CD4-positive, alpha-beta T cell (primary cell): ENCODE data around the gene FHOD3. TPM values are rescaled to one million over a fixed set of nuclear protein-coding genes. Genes with fewer than 3 reads are reported as not detected.

ENCODE experiments used
- ATAC-seq: fragments of 200-7000 bp; cut with Tn5 transposase; one replicate; pipeline ENCODE4 v1.10.0; 2022; ENCODE audit warnings: mild to moderate bottlenecking; ENCODE audit not compliant: poor library complexity
- CTCF ChIA-PET: fragments of 350-600 bp; sonication (Branson Sonifier 250); formaldehyde crosslinking; loops from one replicate; lab custom pipeline; 2021; ENCODE audit warnings: antibody characterized with exemption, inconsistent platforms; lab: Charles Lee
- POLR2A ChIA-PET: fragments of 350-600 bp; sonication (Branson Sonifier 250); formaldehyde crosslinking; loops from one replicate; lab custom pipeline; 2021; ENCODE audit warnings: antibody characterized with exemption, inconsistent platforms; lab: Charles Lee
- DNase-seq, 14 experiments: peaks; one replicate each; pipeline ENCODE4 v3.0.0-alpha.2; 2013 to 2020; ENCODE audit warnings: mixed read lengths in 2 of 14
- H3K27ac ChIP-seq, 2 donors: one replicate each; pipeline versions ENCODE4 v1.5.1 to v1.7.0; 2013; ENCODE audit warnings: low read length in 2 of 2, low read depth in 1 of 2, mild to moderate bottlenecking in 1 of 2
- H3K27me3 ChIP-seq, 2 experiments: 1 replicate in 1 of 2; 2 replicates in 1 of 2; pipeline versions ENCODE4 v1.6.1 to v1.7.0; 2013; ENCODE audit warnings: low read length in 2 of 2, control low read depth in 1 of 2, mild to moderate bottlenecking in 1 of 2, moderate library complexity in 1 of 2; ENCODE audit not compliant: insufficient read depth in 2 of 2, control insufficient read depth in 1 of 2
- H3K36me3 ChIP-seq: one replicate; pipeline ENCODE4 v1.6.1; 2013; ENCODE audit warnings: low read length, control low read depth; ENCODE audit not compliant: insufficient read depth
- H3K4me1 ChIP-seq: one replicate; pipeline ENCODE4 v1.6.1; 2013; ENCODE audit warnings: low read length, control low read depth; ENCODE audit not compliant: insufficient read depth
- H3K4me3 ChIP-seq: one replicate; pipeline ENCODE4 v1.5.1; 2013; ENCODE audit warnings: mild to moderate bottlenecking, low read length, moderate library complexity
- H3K9me3 ChIP-seq, 2 experiments: 1 replicate in 1 of 2; 2 replicates in 1 of 2; pipeline versions ENCODE4 v1.6.1 to v1.7.0; 2013; ENCODE audit warnings: low read length in 2 of 2, mild to moderate bottlenecking in 2 of 2, control low read depth in 1 of 2, moderate library complexity in 1 of 2; ENCODE audit not compliant: control insufficient read depth in 1 of 2, insufficient read depth in 1 of 2
- H3K27ac Mint-ChIP-seq: one replicate; pipeline ENCODE4 v1.8.0; 2020; ENCODE audit warnings: mixed read lengths
- H3K27me3 Mint-ChIP-seq: one replicate; pipeline ENCODE4 v1.8.0; 2021; ENCODE audit warnings: mixed read lengths
- H3K36me3 Mint-ChIP-seq: one replicate; pipeline ENCODE4 v1.8.0; 2021; ENCODE audit warnings: low read depth, mixed read lengths
- H3K4me1 Mint-ChIP-seq: one replicate; pipeline ENCODE4 v1.8.0; 2021; ENCODE audit warnings: low read depth, mixed read lengths
- H3K4me3 Mint-ChIP-seq: one replicate; pipeline ENCODE4 v1.8.0; 2020; ENCODE audit warnings: mild to moderate bottlenecking, mixed read lengths
- H3K9me3 Mint-ChIP-seq: one replicate; pipeline ENCODE4 v1.8.0; 2020; ENCODE audit warnings: mixed read lengths
- intact Hi-C, 2 experiments: fragments of 100-400 bp; cut with DNase I in 1 of 2; cut with micrococcal nuclease in 1 of 2; formaldehyde crosslinking; loops; one replicate each; pipeline versions ENCODE4 v1.15.1 to v1.9.0; 2023 to 2025; cut with DNase I, micrococcal nuclease
- total RNA-seq, 174 experiments: library from RNA in 2 of 174; stranded (reverse) in 2 of 174; gene quantifications; one replicate each; pipeline ENCODE4 v1.2.3 and lab custom pipeline; 2021 to 2026
- TF ChIP-seq, protein P1 (sequence below): fragments of 200-600 bp; IDR thresholded peaks from one replicate; pipeline ENCODE4 v1.8.0; 2022; ENCODE audit warnings: antibody characterized with exemption, mild to moderate bottlenecking

FHOD3 gene
- total RNA-seq, 2 experiments from 2014 or later, result not detected

DNA sequence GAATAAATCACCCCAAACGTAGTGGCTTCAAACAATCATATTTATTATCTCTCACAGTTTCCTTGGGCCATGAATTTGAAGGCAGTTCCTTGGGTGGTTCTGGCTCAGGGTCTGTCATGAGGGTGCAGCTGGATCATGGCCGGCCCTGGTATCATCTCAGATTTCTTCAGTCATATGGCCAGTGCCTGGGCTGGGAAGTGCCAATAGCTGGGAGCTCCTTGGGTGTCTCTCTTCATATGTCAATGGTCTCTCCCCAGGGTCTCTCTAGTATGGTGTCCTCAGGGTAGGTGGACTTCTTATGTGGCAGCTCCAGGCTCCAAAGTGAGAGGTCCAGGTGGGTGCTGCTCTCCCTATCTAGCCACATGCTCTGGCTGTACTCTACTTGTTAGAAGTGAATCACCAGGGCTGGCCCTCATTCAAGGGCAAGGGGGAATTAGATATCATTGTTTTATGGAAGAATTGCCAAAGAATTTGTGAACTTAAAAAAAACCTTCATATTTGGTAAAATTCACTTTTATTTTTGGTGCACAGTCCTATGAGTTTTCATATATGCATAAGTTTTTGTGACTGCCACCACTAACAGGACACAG is 15.4 kb downstream of the FHOD3 start:
- ChIA-PET CTCF (no interaction called here), POLR2A (no interaction called here)
- ATAC-seq (no peak), DNase-seq (no peak)
- Mint-ChIP-seq H3K4me1 (no peaks in the 10 kb centered on the region), H3K9me3 (peaks cover 3% of the 10 kb centered on the region), H3K27ac (no peak overlapping the region), H3K27me3 (peaks cover 46% of the 10 kb centered on the region), H3K36me3 (no peaks in the 10 kb centered on the region), H3K4me3 (no peak overlapping the region)
- no peaks in the 10 kb centered on the region for H3K36me3 ChIP-seq
- intact Hi-C loops, result no loop called here
- no peaks in the 10 kb centered on the region for H3K4me1 ChIP-seq
- TF ChIP-seq, protein P1, sequence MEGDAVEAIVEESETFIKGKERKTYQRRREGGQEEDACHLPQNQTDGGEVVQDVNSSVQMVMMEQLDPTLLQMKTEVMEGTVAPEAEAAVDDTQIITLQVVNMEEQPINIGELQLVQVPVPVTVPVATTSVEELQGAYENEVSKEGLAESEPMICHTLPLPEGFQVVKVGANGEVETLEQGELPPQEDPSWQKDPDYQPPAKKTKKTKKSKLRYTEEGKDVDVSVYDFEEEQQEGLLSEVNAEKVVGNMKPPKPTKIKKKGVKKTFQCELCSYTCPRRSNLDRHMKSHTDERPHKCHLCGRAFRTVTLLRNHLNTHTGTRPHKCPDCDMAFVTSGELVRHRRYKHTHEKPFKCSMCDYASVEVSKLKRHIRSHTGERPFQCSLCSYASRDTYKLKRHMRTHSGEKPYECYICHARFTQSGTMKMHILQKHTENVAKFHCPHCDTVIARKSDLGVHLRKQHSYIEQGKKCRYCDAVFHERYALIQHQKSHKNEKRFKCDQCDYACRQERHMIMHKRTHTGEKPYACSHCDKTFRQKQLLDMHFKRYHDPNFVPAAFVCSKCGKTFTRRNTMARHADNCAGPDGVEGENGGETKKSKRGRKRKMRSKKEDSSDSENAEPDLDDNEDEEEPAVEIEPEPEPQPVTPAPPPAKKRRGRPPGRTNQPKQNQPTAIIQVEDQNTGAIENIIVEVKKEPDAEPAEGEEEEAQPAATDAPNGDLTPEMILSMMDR, result no peak
- H3K27ac ChIP-seq, result no peak overlapping the region
- peaks cover 13 to 17% of the 10 kb centered on the region in 2 experiments for H3K27me3 ChIP-seq
- H3K4me3 ChIP-seq, result no peak overlapping the region
- H3K9me3 ChIP-seq, result peaks cover 0 to 6% of the 10 kb centered on the region in 2 experiments

DNA sequence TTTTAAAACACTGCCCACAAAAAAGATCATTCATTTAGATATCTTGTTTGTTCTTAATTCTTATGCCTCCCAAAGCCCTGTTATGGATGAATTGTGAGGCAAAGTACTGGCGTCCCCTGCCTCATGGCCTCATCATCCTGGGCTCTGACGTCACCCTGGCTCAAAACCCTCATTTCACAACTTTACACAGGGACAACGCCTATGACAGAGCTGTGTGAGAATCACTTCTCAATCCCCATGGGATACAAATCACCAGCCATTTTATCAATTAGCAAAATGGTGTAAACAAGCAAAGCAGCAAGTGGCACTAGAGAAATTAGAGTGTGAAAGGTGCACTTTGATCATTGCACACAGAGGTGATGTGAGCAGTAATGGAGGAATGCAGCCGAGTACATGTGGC is 16.6 kb downstream of the FHOD3 start:
- Histone ChIP-seq H3K4me1 (no peaks in the 10 kb centered on the region), H3K27ac (no peak overlapping the region), H3K9me3 (peaks cover 4 to 6% of the 10 kb centered on the region in 2 experiments), H3K36me3 (no peaks in the 10 kb centered on the region), H3K27me3 (peaks cover 7 to 16% of the 10 kb centered on the region in 2 experiments), H3K4me3 (no peak overlapping the region)
- ChIA-PET POLR2A (no interaction called here), CTCF (no interaction called here)
- Mint-ChIP-seq H3K27me3 (peaks cover 37% of the 10 kb centered on the region), H3K4me1 (no peaks in the 10 kb centered on the region), H3K27ac (no peak overlapping the region), H3K36me3 (no peaks in the 10 kb centered on the region), H3K9me3 (peaks cover 7% of the 10 kb centered on the region), H3K4me3 (no peak overlapping the region)
- intact Hi-C loops, result no loop called here
- TF ChIP-seq, protein P1, result no peak
- ATAC-seq (no peak), DNase-seq (no peak)

DNA sequence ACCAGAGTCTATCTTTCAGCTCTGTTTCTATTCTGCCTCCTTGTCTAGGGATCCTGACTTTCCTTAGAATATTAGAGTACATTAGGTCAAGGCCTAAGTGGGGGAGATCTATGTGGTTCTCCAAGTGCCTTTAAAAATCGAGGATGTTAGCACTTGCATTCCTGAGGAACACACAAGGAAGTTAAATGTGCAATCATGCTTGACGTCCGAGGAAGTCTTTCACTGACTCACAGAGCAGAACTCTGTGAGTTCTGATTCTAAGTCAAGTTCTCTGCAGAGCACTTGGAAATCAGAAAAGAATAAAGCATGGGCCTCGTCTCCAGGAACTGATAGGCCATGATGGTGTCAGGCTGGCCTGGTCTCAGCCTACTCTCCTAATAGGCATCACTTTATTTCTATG is 17.2 kb downstream of the FHOD3 start:
- no peak overlapping the region for H3K27ac ChIP-seq
- peaks cover 0 to 7% of the 10 kb centered on the region in 2 experiments for H3K9me3 ChIP-seq
- no peaks in the 10 kb centered on the region for H3K36me3 ChIP-seq
- ATAC-seq (no peak), DNase-seq (no peak)
- intact Hi-C loops, result no loop called here
- peaks cover 12% of the 10 kb centered on the region for H3K9me3 Mint-ChIP-seq
- H3K4me1 ChIP-seq, result no peaks in the 10 kb centered on the region
- no peak overlapping the region for H3K27ac Mint-ChIP-seq
- TF ChIP-seq, protein P1, result no peak
- no peaks in the 10 kb centered on the region for H3K36me3 Mint-ChIP-seq
- H3K4me3 Mint-ChIP-seq, result no peak overlapping the region
- ChIA-PET CTCF (no interaction called here), POLR2A (no interaction called here)
- H3K27me3 ChIP-seq, result peaks cover 7 to 14% of the 10 kb centered on the region in 2 experiments
- no peaks in the 10 kb centered on the region for H3K4me1 Mint-ChIP-seq
- no peak overlapping the region for H3K4me3 ChIP-seq
- H3K27me3 Mint-ChIP-seq, result peaks cover 35% of the 10 kb centered on the region
